ENCODE data around the gene THY1.

Gene THY1

GRCh38 chr11:119470317-119471291 lies 47.6 kb upstream of the THY1 start:
- Histone ChIP-seq H3K4me3 (ENCODE audit: low read depth, low read length, poor library complexity, severe bottlenecking) (no peak overlapping the region), H3K9ac (ENCODE audit: low read length) (no peak overlapping the region), H3K36me3 (ENCODE audit: insufficient read depth, low read length) (no peaks in the 10 kb centered on the region), H4K20me1 (ENCODE audit: insufficient read depth, low read length) (no peaks in the 10 kb centered on the region), H3K27me3 (ENCODE audit: insufficient read depth, low read length) (no peaks in the 10 kb centered on the region), H3K27ac (ENCODE audit: low read depth, low read length, poor library complexity, severe bottlenecking) (no peak overlapping the region), H3F3A (ENCODE audit: insufficient read depth, low read length) (no peaks in the 10 kb centered on the region), H3K79me2 (ENCODE audit: insufficient read depth, low read length) (no peaks in the 10 kb centered on the region), H2AFZ (ENCODE audit: low read length) (no peak overlapping the region), H3K9me3 (ENCODE audit: low read length) (no peaks in the 10 kb centered on the region), H3K4me1 (ENCODE audit: insufficient read depth, low read length, severe bottlenecking) (no peaks in the 10 kb centered on the region), H3K4me2 (ENCODE audit: low read length) (no peak overlapping the region), H3K9me2 (ENCODE audit: low read depth, low read length) (no peaks in the 10 kb centered on the region)
- TF ChIP-seq EZH2 (IDR thresholded peaks at IDR 0.05; ENCODE audit: borderline replicate concordance, low read length) = no peak
- TF ChIP-seq CTCF (IDR thresholded peaks at IDR 0.05; ENCODE audit: low read length) = no peak

DNA sequence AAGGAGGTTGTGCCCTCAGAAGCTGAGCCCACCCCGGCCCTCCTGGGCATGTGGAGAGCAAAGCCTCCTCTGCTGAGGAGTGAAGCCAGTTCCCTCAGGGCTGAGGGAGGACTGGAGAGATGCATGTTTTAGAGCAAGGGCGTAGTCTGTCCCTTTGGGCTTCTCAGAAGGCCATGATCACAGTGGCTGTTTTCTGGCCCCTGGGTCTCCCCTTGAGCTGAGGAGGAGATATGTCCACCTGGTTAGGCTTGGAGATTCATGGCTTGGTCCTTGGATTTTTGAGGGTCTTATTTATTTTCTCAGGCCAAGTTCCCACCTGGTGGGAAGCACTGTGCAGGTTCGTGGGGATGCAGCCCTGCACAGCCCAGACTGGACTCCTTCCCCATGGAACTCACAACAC lies 46.5 kb upstream of the THY1 start:
- H3K9me3 ChIP-seq (ENCODE audit: low read length) = no peaks in the 10 kb centered on the region
- no peak overlapping the region for H3K4me3 ChIP-seq (ENCODE audit: low read depth, low read length, poor library complexity, severe bottlenecking)
- no peaks in the 10 kb centered on the region for H3K9me2 ChIP-seq (ENCODE audit: low read depth, low read length)
- no peaks in the 10 kb centered on the region for H3K27me3 ChIP-seq (ENCODE audit: insufficient read depth, low read length)
- no peak for TF ChIP-seq CTCF (IDR thresholded peaks at IDR 0.05; ENCODE audit: low read length)
- no peak for TF ChIP-seq EZH2 (IDR thresholded peaks at IDR 0.05; ENCODE audit: borderline replicate concordance, low read length)
- no peak overlapping the region for H3K4me2 ChIP-seq (ENCODE audit: low read length)
- H2AFZ ChIP-seq (ENCODE audit: low read length) = no peak overlapping the region
- H4K20me1 ChIP-seq (ENCODE audit: insufficient read depth, low read length) = no peaks in the 10 kb centered on the region
- H3K4me1 ChIP-seq (ENCODE audit: insufficient read depth, low read length, severe bottlenecking) = no peaks in the 10 kb centered on the region
- H3F3A ChIP-seq (ENCODE audit: insufficient read depth, low read length) = no peaks in the 10 kb centered on the region
- H3K79me2 ChIP-seq (ENCODE audit: insufficient read depth, low read length) = no peaks in the 10 kb centered on the region
- no peak overlapping the region for H3K9ac ChIP-seq (ENCODE audit: low read length)
- H3K36me3 ChIP-seq (ENCODE audit: insufficient read depth, low read length) = no peaks in the 10 kb centered on the region
- no peak overlapping the region for H3K27ac ChIP-seq (ENCODE audit: low read depth, low read length, poor library complexity, severe bottlenecking)

DNA sequence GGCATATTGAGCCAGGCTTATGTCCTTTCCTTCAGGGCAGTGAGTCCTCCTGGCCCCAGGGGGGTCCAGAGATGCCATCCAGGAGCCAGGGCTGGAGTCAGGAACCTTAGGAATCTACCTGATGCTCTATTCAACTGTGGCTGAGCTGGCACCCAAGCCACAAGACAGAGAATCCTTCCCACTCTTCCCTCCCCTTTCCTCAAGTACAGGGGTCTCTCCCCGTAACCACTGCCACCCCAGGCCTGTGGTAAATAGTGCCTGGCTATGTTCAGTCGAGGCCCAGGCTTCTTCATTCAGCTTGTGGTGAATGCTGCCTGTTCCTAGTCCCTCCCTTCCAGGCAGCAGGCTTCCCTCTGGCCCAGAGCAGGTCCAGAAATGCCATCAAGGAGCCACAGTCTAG lies 45.5 kb upstream of the THY1 start:
- Histone ChIP-seq H3K9me2 (ENCODE audit: low read depth, low read length) (no peaks in the 10 kb centered on the region), H3K9me3 (ENCODE audit: low read length) (no peaks in the 10 kb centered on the region), H3K36me3 (ENCODE audit: insufficient read depth, low read length) (no peaks in the 10 kb centered on the region), H3K4me2 (ENCODE audit: low read length) (no peak overlapping the region), H3K9ac (ENCODE audit: low read length) (no peak overlapping the region), H2AFZ (ENCODE audit: low read length) (no peak overlapping the region), H3K79me2 (ENCODE audit: insufficient read depth, low read length) (no peaks in the 10 kb centered on the region), H4K20me1 (ENCODE audit: insufficient read depth, low read length) (no peaks in the 10 kb centered on the region), H3K27me3 (ENCODE audit: insufficient read depth, low read length) (no peaks in the 10 kb centered on the region), H3K4me1 (ENCODE audit: insufficient read depth, low read length, severe bottlenecking) (no peaks in the 10 kb centered on the region), H3K27ac (ENCODE audit: low read depth, low read length, poor library complexity, severe bottlenecking) (no peak overlapping the region), H3K4me3 (ENCODE audit: low read depth, low read length, poor library complexity, severe bottlenecking) (no peak overlapping the region), H3F3A (ENCODE audit: insufficient read depth, low read length) (no peaks in the 10 kb centered on the region)
- TF ChIP-seq EZH2 (IDR thresholded peaks at IDR 0.05; ENCODE audit: borderline replicate concordance, low read length) = no peak
- no peak for TF ChIP-seq CTCF (IDR thresholded peaks at IDR 0.05; ENCODE audit: low read length)

Measured in OCI-LY1 (cell line).